ENCODE data around the gene CEACAM20.
"Not testable (repeated sequence)": the region's sequence is repeated elsewhere in the genome, so short reads cannot be mapped to it uniquely, and the experiment has no call there.

Gene CEACAM20

GRCh38 chr19:44548736-44549135 is 19.3 kb upstream of the CEACAM20 start:
- DNase-seq (ENCODE audit: low read depth), result no peak

GRCh38 chr19:44544031-44544430 is 14.6 kb upstream of the CEACAM20 start:
- DNase-seq (ENCODE audit: low read depth), result no peak

GRCh38 chr19:44542671-44543070 is 13.2 kb upstream of the CEACAM20 start:
- DNase-seq (ENCODE audit: low read depth), result no peak

- DNase-seq (ENCODE audit: low read depth), result no peak
Measured at GRCh38 chr19:44540736-44541135, 11.3 kb upstream of the CEACAM20 start.

- DNase-seq (ENCODE audit: low read depth), result no peak
Measured at GRCh38 chr19:44539991-44540390, 10.5 kb upstream of the CEACAM20 start.

- no peak for DNase-seq (ENCODE audit: low read depth)
Measured at GRCh38 chr19:44539236-44539826, 9.9 kb upstream of the CEACAM20 start.

- not testable (repeated sequence) for DNase-seq (ENCODE audit: low read depth)
Measured at GRCh38 chr19:44535361-44535760, 5.9 kb upstream of the CEACAM20 start.

DNA sequence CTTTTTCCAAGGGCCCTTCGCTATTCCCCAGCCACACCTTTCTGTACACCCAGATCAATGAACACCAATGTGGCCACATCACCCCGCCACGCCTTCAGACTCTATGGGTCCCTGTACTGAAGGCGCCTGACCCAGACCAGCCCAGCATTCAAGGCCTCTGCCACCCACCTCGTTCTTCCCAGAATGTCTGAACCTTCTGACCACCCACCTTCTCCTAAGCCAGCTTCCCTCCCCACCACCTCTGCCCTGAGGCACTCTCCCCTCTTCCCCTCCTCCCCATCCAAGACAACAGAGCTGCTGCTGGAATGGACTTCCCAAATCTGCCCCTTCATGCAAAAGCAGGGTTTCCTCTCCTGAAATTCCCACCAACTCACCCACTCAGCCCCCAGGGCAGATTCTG is 3.3 kb upstream of the CEACAM20 start:
- no peak for DNase-seq (ENCODE audit: low read depth)

DNA sequence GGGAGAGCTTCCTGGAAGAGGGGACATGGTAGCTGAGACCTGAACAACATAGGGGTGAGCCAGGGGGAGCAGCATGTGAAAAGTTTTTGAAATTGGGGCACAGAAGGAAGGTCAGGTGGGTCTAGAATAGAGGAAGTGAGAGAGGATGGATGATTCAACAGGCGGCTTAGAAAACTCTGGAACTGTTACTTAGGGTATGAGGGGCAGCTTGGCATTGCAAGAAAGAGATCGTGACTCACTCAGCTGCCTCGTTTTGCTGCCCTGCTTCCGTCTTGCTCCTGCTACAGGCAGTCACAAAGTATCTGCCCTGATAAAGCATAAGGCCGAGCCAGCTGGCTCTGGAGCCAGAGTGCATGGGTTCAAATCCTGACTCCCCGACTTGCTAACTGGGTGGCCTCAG is 1.3 kb upstream of the CEACAM20 start:
- no peak for DNase-seq (ENCODE audit: low read depth)

- DNase-seq (ENCODE audit: low read depth), result no peak
Measured at GRCh38 chr19:44527554-44527953, 1.9 kb downstream of the CEACAM20 start.

- no peak for DNase-seq (ENCODE audit: low read depth)
Measured at GRCh38 chr19:44525721-44526430, 3.6 kb downstream of the CEACAM20 start.

GRCh38 chr19:44521370-44521769 is 8.1 kb downstream of the CEACAM20 start:
- DNase-seq (ENCODE audit: low read depth), result no peak

- DNase-seq (ENCODE audit: low read depth), result no peak
Measured at GRCh38 chr19:44517146-44517545, 12.3 kb downstream of the CEACAM20 start.

- DNase-seq (ENCODE audit: low read depth), result no peak
Measured at GRCh38 chr19:44515907-44516306, 13.6 kb downstream of the CEACAM20 start.

DNA sequence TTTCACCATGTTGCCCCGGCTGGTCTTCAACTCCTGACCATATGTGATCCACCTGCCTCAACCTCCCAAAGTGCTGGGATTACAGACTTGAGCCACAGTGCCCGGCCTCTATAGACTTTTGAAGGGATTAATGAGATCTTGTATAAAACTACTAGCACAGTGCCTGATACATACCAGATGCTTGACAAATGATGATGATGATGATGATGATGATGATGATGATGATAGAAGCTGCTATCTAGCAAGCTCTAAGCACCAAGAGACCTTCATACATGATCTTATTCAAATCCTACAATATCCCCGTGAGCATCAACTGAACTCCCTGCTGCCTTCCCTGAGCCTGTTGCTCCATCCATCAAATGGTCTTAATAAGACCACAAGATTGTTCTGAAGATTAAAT is 14.4 kb downstream of the CEACAM20 start:
- no peak for DNase-seq (ENCODE audit: low read depth)

GRCh38 chr19:44512326-44513298 is 16.9 kb downstream of the CEACAM20 start:
- DNase-seq (ENCODE audit: low read depth), result no peak

GRCh38 chr19:44509478-44509877 is 20.0 kb downstream of the CEACAM20 start:
- DNase-seq (ENCODE audit: low read depth), result no peak

- peak; percentile 93 for DNase-seq (ENCODE audit: low read depth)
Measured at GRCh38 chr19:44499962-44500949, 29.2 kb downstream of the CEACAM20 start, which contains the start of gene ZNF180. ZNF180 (minus strand) TSS chr19:44500522; CDS start chr19:44497334, 3,188 bp downstream.

GRCh38 chr19:44499559-44499958 is 29.9 kb downstream of the CEACAM20 start:
- no peak for DNase-seq (ENCODE audit: low read depth)

DNA sequence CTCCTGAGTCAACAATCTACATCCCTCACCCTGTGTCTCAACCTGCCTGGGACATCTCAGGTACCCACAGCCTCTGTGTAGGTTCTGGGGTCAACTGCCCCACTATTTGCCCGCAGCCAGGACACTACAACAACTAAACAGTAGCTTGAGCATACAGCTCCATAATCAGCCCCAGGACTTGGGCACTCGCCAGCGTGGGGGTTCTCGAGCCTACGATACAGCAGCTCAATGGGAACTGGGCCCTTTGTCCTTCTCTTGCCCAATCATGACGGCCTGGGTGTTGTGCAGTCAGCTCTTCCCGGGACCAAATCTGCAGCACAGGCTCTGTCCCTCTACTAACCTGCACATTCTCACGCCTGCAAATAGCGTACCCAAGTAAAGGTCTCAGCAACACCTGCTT is 30.5 kb downstream of the CEACAM20 start:
- DNase-seq (ENCODE audit: low read depth), result no peak

DNA sequence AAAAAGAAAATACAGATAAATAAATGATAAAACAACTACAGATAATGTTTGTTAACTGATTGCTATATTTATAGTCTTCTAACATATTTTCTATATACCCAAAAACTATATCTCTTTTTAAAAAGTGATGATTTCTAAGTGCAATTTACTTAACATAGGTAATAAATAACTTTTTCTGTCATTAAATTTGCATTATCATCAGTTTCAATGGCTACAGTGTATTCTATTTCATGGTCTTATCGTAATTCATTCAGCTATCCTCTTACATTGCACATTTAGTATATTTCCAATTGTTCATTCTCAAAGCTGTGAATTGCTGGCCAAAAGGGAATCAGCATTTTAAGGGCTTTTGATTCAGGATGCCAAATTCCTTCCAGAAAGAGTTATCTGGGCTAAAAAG is 32.8 kb downstream of the CEACAM20 start:
- no peak for DNase-seq (ENCODE audit: low read depth)
